ENCODE data around the gene R3HCC1L. TPM values are rescaled to one million over a fixed set of nuclear protein-coding genes. Genes with fewer than 3 reads are reported as not detected.

The R3HCC1L gene
- total and polyA plus RNA-seq, 2 of the 4 experiments (the other 2 are of a cell fraction), result 8.3 to 14.7 TPM

GRCh38 chr10:98125940-98126631 is 8.4 kb upstream of the R3HCC1L start:
- DNase-seq, result no peak
- intact Hi-C loops (cut with micrococcal nuclease), result no loop called here
- H3K14ac ChIP-seq (replicated peaks; ENCODE audit: low read depth, low read length), result no peak overlapping the region
- H3K9me1 ChIP-seq (ENCODE audit: insufficient read depth, low read length), result no peaks in the 10 kb centered on the region
- no peak overlapping the region for H3K4me3 ChIP-seq (ENCODE audit: insufficient read depth, low read depth, low read length)
- in situ Hi-C loops (cut with MboI; ENCODE audit: low sequenced_read_pairs), result no loop called here
- H3K27me3 ChIP-seq (ENCODE audit: control insufficient read depth, insufficient read depth, low read length), result peaks cover 8% of the 10 kb centered on the region
- no peak overlapping the region for H2AK5ac ChIP-seq (ENCODE audit: low read depth, low read length)
- H3K79me1 ChIP-seq (ENCODE audit: low read depth in 1 of 2, low read length in 2 of 2), result no peaks in the 10 kb centered on the region
- H2AK9ac ChIP-seq (replicated peaks; ENCODE audit: low read depth, low read length, poor library complexity), result no peak overlapping the region
- no peak overlapping the region for H2AFZ ChIP-seq (replicated peaks; ENCODE audit: low read length, poor library complexity)
- H4K20me1 ChIP-seq (ENCODE audit: insufficient read depth, low read length), result no peaks in the 10 kb centered on the region
- no peak for ATAC-seq (ENCODE audit: low read depth)
- H4K8ac ChIP-seq (ENCODE audit: low read depth in 2 of 2, low read length in 2 of 2), result no peak overlapping the region
- no peaks in the 10 kb centered on the region for H3K4me1 ChIP-seq (ENCODE audit: control insufficient read depth, insufficient read depth, low read length)
- TF ChIP-seq RCOR1 (IDR thresholded peaks at IDR 0.05; ENCODE audit: insufficient replicate concordance, low read length), result no peak
- no peak overlapping the region for H2BK5ac ChIP-seq (ENCODE audit: low read depth, low read length, poor library complexity, severe bottlenecking)
- WGBS, 2 experiments (ENCODE audit: extremely low coverage in 2 of 2, insufficient read length in 1 of 2), result 57% methylated on average over 3 of the region's 6 CpGs; no CpG with 5 or more reads in 1 of the 2 experiments
- no TSS peak for BruUV-seq (replicated peaks)
- H3K36me3 ChIP-seq (ENCODE audit: control insufficient read depth, insufficient read depth, low read length), result no peaks in the 10 kb centered on the region
- no peak overlapping the region for H3K56ac ChIP-seq (ENCODE audit: extremely low read depth, insufficient read depth, low read length)
- no peak overlapping the region for H4K91ac ChIP-seq (ENCODE audit: insufficient read depth, low read depth, low read length)
- H3K9ac ChIP-seq (ENCODE audit: low read depth, low read length), result no peak overlapping the region
- H2BK20ac ChIP-seq (ENCODE audit: low read depth, low read length), result no peak overlapping the region
- dilution Hi-C loops (cut with HindIII; ENCODE audit: low sequenced_read_pairs, unreplicated experiment), result no loop called here
- no peak overlapping the region for H3K23ac ChIP-seq (ENCODE audit: low read depth, low read length)
- no peak overlapping the region for H2BK15ac ChIP-seq (ENCODE audit: low read depth, low read length)
- no peak overlapping the region for H3K4me2 ChIP-seq (ENCODE audit: low read depth, low read length)
- H3K4ac ChIP-seq (ENCODE audit: low read depth, low read length), result no peak overlapping the region
- H2BK120ac ChIP-seq (ENCODE audit: low read depth, low read length), result no peak overlapping the region
- ChIA-PET POLR2A (ENCODE audit: unreplicated experiment) (no interaction called here), CTCF (no interaction called here)
- H3K18ac ChIP-seq (ENCODE audit: low read depth, low read length), result no peak overlapping the region
- no peak overlapping the region for H4K5ac ChIP-seq (ENCODE audit: low read depth, low read length)
- H3K9me3 ChIP-seq (ENCODE audit: control insufficient read depth, insufficient read depth, low read length), result no peaks in the 10 kb centered on the region
- no peak overlapping the region for H3K27ac ChIP-seq (ENCODE audit: insufficient read depth, low read length)
